ENCODE data around the gene KLF6.

The KLF6 gene

GRCh38 chr10:3800586-3800985 lies 15.6 kb upstream of the KLF6 start:
- TF ChIP-seq CTCF (IDR thresholded peaks at IDR 0.05; ENCODE audit: insufficient read depth, low read length, poor library complexity, severe bottlenecking) = no peak
- H3K4me3 ChIP-seq (replicated peaks; ENCODE audit: low read depth, low read length) = no peak overlapping the region
- no peaks in the 10 kb centered on the region for H3K36me3 ChIP-seq (ENCODE audit: control insufficient read depth, insufficient read depth, low read length)
- H3K27me3 ChIP-seq (replicated peaks; ENCODE audit: control insufficient read depth, insufficient read depth, low read length) = no peaks in the 10 kb centered on the region
- DNase-seq (ENCODE audit: extremely low read depth, insufficient read length) = no peak

- H3K27me3 ChIP-seq (replicated peaks; ENCODE audit: control insufficient read depth, insufficient read depth, low read length) = no peaks in the 10 kb centered on the region
Measured at GRCh38 chr10:3797750-3798149, 12.7 kb upstream of the KLF6 start.

GRCh38 chr10:3793553-3793952 lies 8.5 kb upstream of the KLF6 start:
- Histone ChIP-seq H3K36me3 (ENCODE audit: control insufficient read depth, insufficient read depth, low read length) (no peaks in the 10 kb centered on the region), H3K27me3 (replicated peaks; ENCODE audit: control insufficient read depth, insufficient read depth, low read length) (no peaks in the 10 kb centered on the region), H3K4me3 (replicated peaks; ENCODE audit: low read depth, low read length) (no peak overlapping the region)
- no peak for DNase-seq (ENCODE audit: extremely low read depth, insufficient read length)
- no peak for TF ChIP-seq CTCF (IDR thresholded peaks at IDR 0.05; ENCODE audit: insufficient read depth, low read length, poor library complexity, severe bottlenecking)

More at GRCh38 chr10:3797750-3798149, 12.7 kb upstream of the KLF6 start:
- no peak overlapping the region for H3K4me3 ChIP-seq (replicated peaks; ENCODE audit: low read depth, low read length)
- no peaks in the 10 kb centered on the region for H3K36me3 ChIP-seq (ENCODE audit: control insufficient read depth, insufficient read depth, low read length)
- no peak for DNase-seq (ENCODE audit: extremely low read depth, insufficient read length)
- no peak for TF ChIP-seq CTCF (IDR thresholded peaks at IDR 0.05; ENCODE audit: insufficient read depth, low read length, poor library complexity, severe bottlenecking)

GRCh38 chr10:3792710-3793219 lies 7.8 kb upstream of the KLF6 start:
- no peak for TF ChIP-seq CTCF (IDR thresholded peaks at IDR 0.05; ENCODE audit: insufficient read depth, low read length, poor library complexity, severe bottlenecking)
- Histone ChIP-seq H3K36me3 (ENCODE audit: control insufficient read depth, insufficient read depth, low read length) (no peaks in the 10 kb centered on the region), H3K27me3 (replicated peaks; ENCODE audit: control insufficient read depth, insufficient read depth, low read length) (no peaks in the 10 kb centered on the region), H3K4me3 (replicated peaks; ENCODE audit: low read depth, low read length) (no peak overlapping the region)
- DNase-seq (ENCODE audit: extremely low read depth, insufficient read length) = no peak

GRCh38 chr10:3791974-3792633 lies 7.1 kb upstream of the KLF6 start:
- DNase-seq (ENCODE audit: extremely low read depth, insufficient read length) = no peak
- no peak for TF ChIP-seq CTCF (IDR thresholded peaks at IDR 0.05; ENCODE audit: insufficient read depth, low read length, poor library complexity, severe bottlenecking)
- Histone ChIP-seq H3K4me3 (replicated peaks; ENCODE audit: low read depth, low read length) (no peak overlapping the region), H3K36me3 (ENCODE audit: control insufficient read depth, insufficient read depth, low read length) (no peaks in the 10 kb centered on the region), H3K27me3 (replicated peaks; ENCODE audit: control insufficient read depth, insufficient read depth, low read length) (no peaks in the 10 kb centered on the region)
